Caco-2 (cell line): Measurements from ENCODE around the gene TAC4. TPM values are rescaled to one million over a fixed set of nuclear protein-coding genes. Genes with fewer than 3 reads are reported as not detected.

Experiments used
- BruUV-seq: library from RNA; stranded (reverse); fragments of 400-500 nt; replicated peaks from 2 replicates; lab custom pipeline; 2021; lab: Mats Ljungman, UMichigan
- CTCF ChIA-PET: fragments of 300-600 bp; sonication (Branson Sonifier 250); formaldehyde crosslinking; loops from one replicate; lab custom pipeline; 2022; ENCODE audit warnings: antibody characterized with exemption; lab: Charles Lee
- POLR2A ChIA-PET: fragments of 300-600 bp; sonication (Branson Sonifier 250); formaldehyde crosslinking; loops from one replicate; lab custom pipeline; 2022; ENCODE audit warnings: antibody characterized with exemption; lab: Charles Lee
- DNase-seq, 2 experiments: peaks; one replicate each; pipeline versions ENCODE4 v3.0.0 to v3.0.0-alpha.2; 2020 to 2022
- H3K27me3 ChIP-seq: replicated peaks from 2 replicates; pipeline ENCODE4 v1.6.0; 2011; ENCODE audit warnings: low read length; ENCODE audit not compliant: control insufficient read depth, insufficient read depth
- H3K36me3 ChIP-seq: 2 replicates; pipeline ENCODE4 v1.5.1; 2011; ENCODE audit warnings: low read length; ENCODE audit not compliant: control insufficient read depth, insufficient read depth
- H3K4me1 ChIP-seq: fragments of 250-450 bp; sonication (Bioruptor Pico); 2 replicates; pipeline ENCODE4 v1.5.1; 2020; ENCODE audit warnings: mild to moderate bottlenecking
- H3K4me3 ChIP-seq: 2 replicates; pipeline ENCODE4 v1.5.1; 2011; ENCODE audit warnings: low read depth, mild to moderate bottlenecking, control low read depth, low read length
- H3K9me3 ChIP-seq: fragments of 250-450 bp; sonication (Bioruptor Pico); 2 replicates; pipeline ENCODE4 v1.5.1; 2020; ENCODE audit warnings: mild to moderate bottlenecking, moderate library complexity
- H3K27ac Mint-ChIP-seq: one replicate; pipeline ENCODE4 v1.8.0; 2022; ENCODE audit warnings: mixed read lengths; ENCODE audit not compliant: unreplicated experiment
- H3K27me3 Mint-ChIP-seq: one replicate; pipeline ENCODE4 v1.8.0; 2022; ENCODE audit warnings: mixed read lengths; ENCODE audit not compliant: insufficient read depth, unreplicated experiment
- H3K36me3 Mint-ChIP-seq: one replicate; pipeline ENCODE4 v1.8.0; 2022; ENCODE audit warnings: mild to moderate bottlenecking, mixed read lengths; ENCODE audit not compliant: insufficient read depth, unreplicated experiment
- H3K4me1 Mint-ChIP-seq: one replicate; pipeline ENCODE4 v1.8.0; 2022; ENCODE audit warnings: low read depth, mixed read lengths; ENCODE audit not compliant: unreplicated experiment
- H3K4me3 Mint-ChIP-seq: one replicate; pipeline ENCODE4 v1.8.0; 2022; ENCODE audit warnings: mild to moderate bottlenecking, moderate library complexity, mixed read lengths; ENCODE audit not compliant: unreplicated experiment
- H3K9me3 Mint-ChIP-seq: one replicate; pipeline ENCODE4 v1.8.0; 2022; ENCODE audit warnings: mixed read lengths; ENCODE audit not compliant: unreplicated experiment
- intact Hi-C: fragments of 100-400 bp; cut with micrococcal nuclease; formaldehyde crosslinking; loops from one replicate; pipeline ENCODE4 v1.10.0; 2022; ENCODE audit not compliant: unreplicated experiment
- total RNA-seq: library from RNA; stranded (reverse); gene quantifications from 2 replicates; pipeline ENCODE4 v1.2.3, GENCODE V29; 2022
- TF ChIP-seq, protein P1 (sequence below), 2 experiments: fragments of 200-600 bp in 1 of 2; IDR thresholded peaks; 1 replicate in 1 of 2; 2 replicates in 1 of 2; pipeline versions ENCODE4 v1.5.1 to v1.8.0; 2011 to 2022; ENCODE audit warnings: antibody characterized with exemption in 1 of 2, control low read depth in 1 of 2, inconsistent platforms in 1 of 2, low read depth in 1 of 2, low read length in 1 of 2, mild to moderate bottlenecking in 1 of 2, moderate library complexity in 1 of 2; ENCODE audit not compliant: insufficient read depth in 1 of 2, severe bottlenecking in 1 of 2, unreplicated experiment in 1 of 2

The TAC4 gene
- total RNA-seq, 1 experiment from 2014 or later, result 17.1 TPM

DNA sequence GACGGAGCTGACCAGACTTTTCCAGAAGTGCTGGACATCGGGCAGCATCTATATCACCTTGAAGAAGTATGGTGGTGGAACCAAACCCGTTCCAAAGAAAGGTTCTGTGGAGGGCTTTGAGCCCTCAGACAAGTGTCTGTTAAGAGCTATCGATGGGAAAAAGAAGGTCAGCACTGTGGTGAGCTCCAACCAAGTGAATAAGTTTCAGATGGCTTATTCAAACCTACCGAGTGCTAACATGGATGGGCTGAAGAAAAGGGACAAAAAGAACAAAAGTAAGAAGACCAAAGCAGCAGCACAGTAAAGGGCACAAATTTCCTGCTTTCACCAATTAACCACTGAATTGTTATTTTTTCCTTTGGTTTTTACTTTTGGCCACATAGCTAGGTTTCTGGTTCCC lies 52.5 kb downstream of the TAC4 start:
- BruUV-seq, result no TSS peak
- Mint-ChIP-seq H3K36me3 (peaks cover 97% of the 10 kb centered on the region), H3K27ac (no peak overlapping the region), H3K4me3 (no peak overlapping the region), H3K27me3 (no peaks in the 10 kb centered on the region), H3K4me1 (no peaks in the 10 kb centered on the region), H3K9me3 (no peaks in the 10 kb centered on the region)
- no peak for DNase-seq
- H3K27me3 ChIP-seq, result no peaks in the 10 kb centered on the region
- H3K4me1 ChIP-seq, result no peaks in the 10 kb centered on the region
- POLR2A ChIA-PET, result no interaction called here
- intact Hi-C loops, result no loop called here
- CTCF ChIA-PET, result interaction anchor here (0.6 to 1.0 kb wide), 2 partner anchors 31 to 41 kb away, joined by 3 read pairs; partner anchors contain the start of gene FAM117A
- TF ChIP-seq, protein P1, sequence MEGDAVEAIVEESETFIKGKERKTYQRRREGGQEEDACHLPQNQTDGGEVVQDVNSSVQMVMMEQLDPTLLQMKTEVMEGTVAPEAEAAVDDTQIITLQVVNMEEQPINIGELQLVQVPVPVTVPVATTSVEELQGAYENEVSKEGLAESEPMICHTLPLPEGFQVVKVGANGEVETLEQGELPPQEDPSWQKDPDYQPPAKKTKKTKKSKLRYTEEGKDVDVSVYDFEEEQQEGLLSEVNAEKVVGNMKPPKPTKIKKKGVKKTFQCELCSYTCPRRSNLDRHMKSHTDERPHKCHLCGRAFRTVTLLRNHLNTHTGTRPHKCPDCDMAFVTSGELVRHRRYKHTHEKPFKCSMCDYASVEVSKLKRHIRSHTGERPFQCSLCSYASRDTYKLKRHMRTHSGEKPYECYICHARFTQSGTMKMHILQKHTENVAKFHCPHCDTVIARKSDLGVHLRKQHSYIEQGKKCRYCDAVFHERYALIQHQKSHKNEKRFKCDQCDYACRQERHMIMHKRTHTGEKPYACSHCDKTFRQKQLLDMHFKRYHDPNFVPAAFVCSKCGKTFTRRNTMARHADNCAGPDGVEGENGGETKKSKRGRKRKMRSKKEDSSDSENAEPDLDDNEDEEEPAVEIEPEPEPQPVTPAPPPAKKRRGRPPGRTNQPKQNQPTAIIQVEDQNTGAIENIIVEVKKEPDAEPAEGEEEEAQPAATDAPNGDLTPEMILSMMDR (IDR thresholded peaks at IDR 0.05; ENCODE audit: insufficient read depth in 1 of 2, low read depth in 1 of 2, low read length in 1 of 2, severe bottlenecking in 1 of 2, unreplicated experiment in 1 of 2), result no peak
- no peak overlapping the region for H3K4me3 ChIP-seq
- no peaks in the 10 kb centered on the region for H3K9me3 ChIP-seq
- H3K36me3 ChIP-seq, result peaks cover 14% of the 10 kb centered on the region

DNA sequence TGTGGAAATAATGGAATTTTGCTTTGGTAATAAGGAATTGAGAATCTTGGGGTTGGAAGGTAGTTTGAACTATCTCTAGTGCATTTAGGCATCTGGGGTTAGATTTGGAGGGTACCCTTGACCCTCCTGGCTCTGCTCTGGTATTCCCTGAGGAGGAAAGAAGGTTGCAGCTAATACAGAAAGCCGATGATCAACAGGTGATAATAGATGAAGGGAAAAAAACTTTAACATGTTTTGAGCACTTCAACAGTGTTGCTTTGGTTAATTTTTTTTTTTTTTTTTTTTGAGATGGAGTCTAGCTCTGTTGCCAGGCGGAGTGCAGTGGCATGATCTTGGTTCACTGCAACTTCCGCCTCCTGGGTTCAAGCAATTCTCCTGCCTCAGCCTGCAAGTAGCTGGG lies 54.6 kb downstream of the TAC4 start:
- Mint-ChIP-seq H3K4me1 (peaks cover 11% of the 10 kb centered on the region), H3K9me3 (no peaks in the 10 kb centered on the region), H3K27me3 (no peaks in the 10 kb centered on the region), H3K27ac (no peak overlapping the region), H3K36me3 (peaks cover 97% of the 10 kb centered on the region), H3K4me3 (no peak overlapping the region)
- H3K36me3 ChIP-seq, result peaks cover 14% of the 10 kb centered on the region
- POLR2A ChIA-PET, result interaction anchor here (1.5 kb wide), 1 partner anchor 29 kb away, joined by 5 read pairs; no protein-coding TSS in a partner anchor
- H3K27me3 ChIP-seq, result no peaks in the 10 kb centered on the region
- no peak for DNase-seq
- TF ChIP-seq, protein P1 (IDR thresholded peaks at IDR 0.05; ENCODE audit: insufficient read depth in 1 of 2, low read depth in 1 of 2, low read length in 1 of 2, severe bottlenecking in 1 of 2, unreplicated experiment in 1 of 2), result no peak
- no peaks in the 10 kb centered on the region for H3K9me3 ChIP-seq
- H3K4me1 ChIP-seq, result peaks cover 7% of the 10 kb centered on the region
- H3K4me3 ChIP-seq, result no peak overlapping the region
- no TSS peak for BruUV-seq
- intact Hi-C loops, result no loop called here
- CTCF ChIA-PET, result no interaction called here

DNA sequence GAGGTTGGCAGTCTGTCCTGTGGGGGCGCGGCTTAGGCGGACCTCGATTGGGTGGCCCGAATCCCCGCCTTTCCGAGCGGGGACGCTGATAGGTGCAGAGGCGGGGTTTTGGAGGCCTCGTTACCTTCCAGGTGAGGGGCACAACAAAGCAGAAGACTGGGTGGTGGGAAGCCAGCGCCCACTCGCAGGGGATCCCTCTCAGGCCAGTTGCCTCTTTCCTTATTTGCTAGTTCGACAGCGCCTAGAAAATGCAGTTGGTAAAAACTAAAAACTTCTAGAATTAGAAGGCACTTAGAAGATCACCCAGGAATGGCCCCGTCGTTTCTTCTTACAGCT lies 58.7 kb downstream of the TAC4 start:
- Mint-ChIP-seq H3K27me3 (peaks cover 3% of the 10 kb centered on the region), H3K4me3 (peak overlapping the region; percentile 90), H3K27ac (peak overlapping the region; percentile 96), H3K36me3 (peaks cover 62% of the 10 kb centered on the region), H3K9me3 (no peaks in the 10 kb centered on the region), H3K4me1 (peaks cover 21% of the 10 kb centered on the region)
- no TSS peak for BruUV-seq
- peaks cover 9% of the 10 kb centered on the region for H3K36me3 ChIP-seq
- no peak for DNase-seq
- ChIA-PET POLR2A (interaction anchor here (0.6 to 2.2 kb wide), 7 partner anchors 25 to 882 kb away, joined by 3 to 88 read pairs (median 5); partner anchors contain the start of genes FAM117A, SLC35B1 and TAC4), CTCF (no interaction called here)
- H3K4me1 ChIP-seq, result peaks cover 13% of the 10 kb centered on the region
- peak overlapping the region; percentile 53 for H3K4me3 ChIP-seq
- no peaks in the 10 kb centered on the region for H3K27me3 ChIP-seq
- intact Hi-C loops, result no loop called here
- H3K9me3 ChIP-seq, result no peaks in the 10 kb centered on the region
- TF ChIP-seq, protein P1 (IDR thresholded peaks at IDR 0.05; ENCODE audit: insufficient read depth in 1 of 2, low read depth in 1 of 2, low read length in 1 of 2, severe bottlenecking in 1 of 2, unreplicated experiment in 1 of 2), result no peak
